Liver (tissue), 3 donors: ENCODE results near the gene TMEM175.

Experiments used
- EGR1 ChIP-seq, 2 donors: IDR thresholded peaks; 2 replicates each; pipeline ENCODE4 v1.6.1; 2016 to 2018; ENCODE audit warnings: antibody characterized with exemption in 2 of 2, low read depth in 2 of 2
- FOXA2 ChIP-seq: IDR thresholded peaks from 2 replicates; pipeline ENCODE4 v1.6.1; 2016; ENCODE audit warnings: antibody characterized with exemption
- GABPA ChIP-seq, 2 donors: IDR thresholded peaks in 1 of 2; conservative IDR thresholded peaks in 1 of 2; 2 replicates each; pipeline ENCODE4 v1.6.1; 2016; ENCODE audit warnings: antibody characterized with exemption in 2 of 2, mild to moderate bottlenecking in 1 of 2, moderate library complexity in 1 of 2
- JUND ChIP-seq, 2 donors: IDR thresholded peaks; 2 replicates each; pipeline ENCODE4 v1.6.1; 2016; ENCODE audit warnings: antibody characterized with exemption in 2 of 2
- NR2F2 ChIP-seq: IDR thresholded peaks from 2 replicates; pipeline ENCODE4 v1.6.1; 2016; ENCODE audit warnings: antibody characterized with exemption
- RAD21 ChIP-seq, 2 donors: IDR thresholded peaks; 2 replicates each; pipeline ENCODE4 v1.6.1; 2016; ENCODE audit warnings: antibody characterized with exemption in 2 of 2, mild to moderate bottlenecking in 2 of 2
- RXRA ChIP-seq, 2 donors: IDR thresholded peaks; 2 replicates each; pipeline ENCODE4 v1.6.1; 2017 to 2018; ENCODE audit warnings: antibody characterized with exemption in 2 of 2, mild to moderate bottlenecking in 1 of 2
- TAF1 ChIP-seq: conservative IDR thresholded peaks from 2 replicates; pipeline ENCODE4 v1.6.1; 2016; ENCODE audit warnings: antibody characterized with exemption, mild to moderate bottlenecking
- YY1 ChIP-seq: IDR thresholded peaks from 2 replicates; pipeline ENCODE4 v1.6.1; 2016; ENCODE audit warnings: antibody characterized with exemption, mild to moderate bottlenecking
- TF ChIP-seq, protein P1 (sequence below): fragments of 150-350 bp; IDR thresholded peaks from 2 replicates; pipeline ENCODE4 v1.5.1; 2017; ENCODE audit warnings: improper control_type of control experiment, low read depth, low read length; ENCODE audit not compliant: missing input control
- TF ChIP-seq, protein P2 (sequence below): IDR thresholded peaks from 2 replicates; pipeline ENCODE4 v1.6.1; 2016; ENCODE audit warnings: antibody characterized with exemption
- TF ChIP-seq, protein P3 (sequence below): IDR thresholded peaks from 2 replicates; pipeline ENCODE4 v1.6.1; 2016; ENCODE audit warnings: antibody characterized with exemption, mild to moderate bottlenecking
- TF ChIP-seq, protein P4 (sequence below): IDR thresholded peaks from 2 replicates; pipeline ENCODE4 v1.6.1; 2016; ENCODE audit warnings: antibody characterized with exemption
- TF ChIP-seq, protein P5 (sequence below): IDR thresholded peaks from 2 replicates; pipeline ENCODE4 v1.6.1; 2016; ENCODE audit warnings: antibody characterized with exemption
- donor health status: healthy.
- donor health status: healthy.

DNA sequence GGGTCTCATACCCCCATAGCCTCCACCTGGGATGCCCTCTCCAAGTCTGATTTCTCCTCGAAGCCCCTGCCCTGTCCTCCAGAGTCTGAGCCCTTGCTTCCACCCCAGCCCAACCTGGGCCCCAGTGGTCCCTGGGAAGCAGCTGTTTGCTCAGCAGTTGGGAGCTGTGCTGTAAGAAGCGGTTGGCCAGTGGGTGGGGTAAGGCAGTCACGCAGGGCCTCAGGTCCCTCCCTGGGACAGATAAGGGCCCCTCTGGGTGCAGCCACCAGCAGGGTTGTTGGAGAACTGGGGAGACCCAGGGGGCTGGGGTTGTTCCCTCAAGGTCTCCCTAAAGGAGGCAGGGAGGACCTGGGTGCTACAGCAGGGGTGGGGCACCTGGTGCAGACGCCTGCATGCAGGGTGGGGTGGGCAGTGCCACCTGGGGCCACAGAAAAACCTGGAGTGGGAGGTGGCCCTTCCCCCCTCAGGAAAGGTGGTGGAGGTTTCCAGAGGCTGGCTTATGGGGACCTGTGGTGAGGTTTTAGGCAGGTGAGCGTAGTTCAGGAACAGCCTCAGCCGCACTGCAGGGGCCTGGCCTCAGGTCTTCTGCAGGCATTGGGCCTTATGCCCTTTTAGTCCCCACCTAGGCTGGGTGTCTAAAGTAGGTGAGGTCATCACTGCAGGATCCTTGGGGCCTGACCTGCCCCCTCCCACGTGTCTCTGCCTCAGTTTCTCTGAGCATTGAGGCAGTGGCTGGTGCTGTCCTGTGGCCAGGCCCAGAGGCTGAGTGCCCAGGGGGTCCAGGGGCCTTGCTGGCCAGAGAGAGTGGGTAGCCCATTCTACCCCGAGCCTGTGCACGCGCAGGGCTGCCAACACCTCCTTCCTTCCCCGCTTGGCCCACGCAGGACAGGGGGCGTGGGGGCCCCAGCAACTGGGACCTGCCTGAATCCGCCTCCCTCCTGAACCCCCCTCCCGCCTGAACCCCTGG lies 64.1 kb downstream of the TMEM175 start:
- TF ChIP-seq, protein P1, sequence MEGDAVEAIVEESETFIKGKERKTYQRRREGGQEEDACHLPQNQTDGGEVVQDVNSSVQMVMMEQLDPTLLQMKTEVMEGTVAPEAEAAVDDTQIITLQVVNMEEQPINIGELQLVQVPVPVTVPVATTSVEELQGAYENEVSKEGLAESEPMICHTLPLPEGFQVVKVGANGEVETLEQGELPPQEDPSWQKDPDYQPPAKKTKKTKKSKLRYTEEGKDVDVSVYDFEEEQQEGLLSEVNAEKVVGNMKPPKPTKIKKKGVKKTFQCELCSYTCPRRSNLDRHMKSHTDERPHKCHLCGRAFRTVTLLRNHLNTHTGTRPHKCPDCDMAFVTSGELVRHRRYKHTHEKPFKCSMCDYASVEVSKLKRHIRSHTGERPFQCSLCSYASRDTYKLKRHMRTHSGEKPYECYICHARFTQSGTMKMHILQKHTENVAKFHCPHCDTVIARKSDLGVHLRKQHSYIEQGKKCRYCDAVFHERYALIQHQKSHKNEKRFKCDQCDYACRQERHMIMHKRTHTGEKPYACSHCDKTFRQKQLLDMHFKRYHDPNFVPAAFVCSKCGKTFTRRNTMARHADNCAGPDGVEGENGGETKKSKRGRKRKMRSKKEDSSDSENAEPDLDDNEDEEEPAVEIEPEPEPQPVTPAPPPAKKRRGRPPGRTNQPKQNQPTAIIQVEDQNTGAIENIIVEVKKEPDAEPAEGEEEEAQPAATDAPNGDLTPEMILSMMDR = no peak
- TF ChIP-seq YY1 (no peak), NR2F2 (no peak), JUND (IDR thresholded peaks at IDR 0.05) (no peak), FOXA2 (no peak), TAF1 (no peak), GABPA (IDR thresholded peaks at IDR 0.05 in 1 of 2, conservative IDR thresholded peaks at IDR 0.05 in 1 of 2) (no peak), EGR1 (IDR thresholded peaks at IDR 0.05; ENCODE audit: low read depth in 2 of 2) (no peak), RAD21 (IDR thresholded peaks at IDR 0.05) (no peak), RXRA (IDR thresholded peaks at IDR 0.05) (no peak)
- TF ChIP-seq, protein P2, sequence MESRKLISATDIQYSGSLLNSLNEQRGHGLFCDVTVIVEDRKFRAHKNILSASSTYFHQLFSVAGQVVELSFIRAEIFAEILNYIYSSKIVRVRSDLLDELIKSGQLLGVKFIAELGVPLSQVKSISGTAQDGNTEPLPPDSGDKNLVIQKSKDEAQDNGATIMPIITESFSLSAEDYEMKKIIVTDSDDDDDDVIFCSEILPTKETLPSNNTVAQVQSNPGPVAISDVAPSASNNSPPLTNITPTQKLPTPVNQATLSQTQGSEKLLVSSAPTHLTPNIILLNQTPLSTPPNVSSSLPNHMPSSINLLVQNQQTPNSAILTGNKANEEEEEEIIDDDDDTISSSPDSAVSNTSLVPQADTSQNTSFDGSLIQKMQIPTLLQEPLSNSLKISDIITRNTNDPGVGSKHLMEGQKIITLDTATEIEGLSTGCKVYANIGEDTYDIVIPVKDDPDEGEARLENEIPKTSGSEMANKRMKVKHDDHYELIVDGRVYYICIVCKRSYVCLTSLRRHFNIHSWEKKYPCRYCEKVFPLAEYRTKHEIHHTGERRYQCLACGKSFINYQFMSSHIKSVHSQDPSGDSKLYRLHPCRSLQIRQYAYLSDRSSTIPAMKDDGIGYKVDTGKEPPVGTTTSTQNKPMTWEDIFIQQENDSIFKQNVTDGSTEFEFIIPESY = no peak
- TF ChIP-seq, protein P3, sequence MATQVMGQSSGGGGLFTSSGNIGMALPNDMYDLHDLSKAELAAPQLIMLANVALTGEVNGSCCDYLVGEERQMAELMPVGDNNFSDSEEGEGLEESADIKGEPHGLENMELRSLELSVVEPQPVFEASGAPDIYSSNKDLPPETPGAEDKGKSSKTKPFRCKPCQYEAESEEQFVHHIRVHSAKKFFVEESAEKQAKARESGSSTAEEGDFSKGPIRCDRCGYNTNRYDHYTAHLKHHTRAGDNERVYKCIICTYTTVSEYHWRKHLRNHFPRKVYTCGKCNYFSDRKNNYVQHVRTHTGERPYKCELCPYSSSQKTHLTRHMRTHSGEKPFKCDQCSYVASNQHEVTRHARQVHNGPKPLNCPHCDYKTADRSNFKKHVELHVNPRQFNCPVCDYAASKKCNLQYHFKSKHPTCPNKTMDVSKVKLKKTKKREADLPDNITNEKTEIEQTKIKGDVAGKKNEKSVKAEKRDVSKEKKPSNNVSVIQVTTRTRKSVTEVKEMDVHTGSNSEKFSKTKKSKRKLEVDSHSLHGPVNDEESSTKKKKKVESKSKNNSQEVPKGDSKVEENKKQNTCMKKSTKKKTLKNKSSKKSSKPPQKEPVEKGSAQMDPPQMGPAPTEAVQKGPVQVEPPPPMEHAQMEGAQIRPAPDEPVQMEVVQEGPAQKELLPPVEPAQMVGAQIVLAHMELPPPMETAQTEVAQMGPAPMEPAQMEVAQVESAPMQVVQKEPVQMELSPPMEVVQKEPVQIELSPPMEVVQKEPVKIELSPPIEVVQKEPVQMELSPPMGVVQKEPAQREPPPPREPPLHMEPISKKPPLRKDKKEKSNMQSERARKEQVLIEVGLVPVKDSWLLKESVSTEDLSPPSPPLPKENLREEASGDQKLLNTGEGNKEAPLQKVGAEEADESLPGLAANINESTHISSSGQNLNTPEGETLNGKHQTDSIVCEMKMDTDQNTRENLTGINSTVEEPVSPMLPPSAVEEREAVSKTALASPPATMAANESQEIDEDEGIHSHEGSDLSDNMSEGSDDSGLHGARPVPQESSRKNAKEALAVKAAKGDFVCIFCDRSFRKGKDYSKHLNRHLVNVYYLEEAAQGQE = no peak
- TF ChIP-seq, protein P4, sequence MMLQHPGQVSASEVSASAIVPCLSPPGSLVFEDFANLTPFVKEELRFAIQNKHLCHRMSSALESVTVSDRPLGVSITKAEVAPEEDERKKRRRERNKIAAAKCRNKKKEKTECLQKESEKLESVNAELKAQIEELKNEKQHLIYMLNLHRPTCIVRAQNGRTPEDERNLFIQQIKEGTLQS = no peak
- TF ChIP-seq, protein P5, sequence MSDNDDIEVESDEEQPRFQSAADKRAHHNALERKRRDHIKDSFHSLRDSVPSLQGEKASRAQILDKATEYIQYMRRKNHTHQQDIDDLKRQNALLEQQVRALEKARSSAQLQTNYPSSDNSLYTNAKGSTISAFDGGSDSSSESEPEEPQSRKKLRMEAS = no peak
